Calu3 (cell line): ENCODE results near the gene BPIFB6. TPM values are rescaled to one million over a fixed set of nuclear protein-coding genes. Genes with fewer than 3 reads are reported as not detected.

ENCODE experiments used
- BruUV-seq: library from RNA; stranded (reverse); fragments of 400-500 nt; replicated peaks from 2 replicates; lab custom pipeline; 2021; lab: Mats Ljungman, UMichigan
- CTCF ChIA-PET: fragments of 300-600 bp; sonication (Branson Sonifier 250); formaldehyde crosslinking; loops from one replicate; lab custom pipeline; 2022; ENCODE audit warnings: antibody characterized with exemption; lab: Charles Lee
- DNase-seq: peaks from one replicate; pipeline ENCODE4 v3.0.0; 2022
- H3K27ac Mint-ChIP-seq: one replicate; pipeline ENCODE4 v1.8.0; 2022; ENCODE audit warnings: mixed read lengths; ENCODE audit not compliant: unreplicated experiment
- H3K27me3 Mint-ChIP-seq: one replicate; pipeline ENCODE4 v1.8.0; 2022; ENCODE audit warnings: mixed read lengths; ENCODE audit not compliant: unreplicated experiment
- H3K36me3 Mint-ChIP-seq: one replicate; pipeline ENCODE4 v1.8.0; 2022; ENCODE audit warnings: mild to moderate bottlenecking, moderate library complexity, mixed read lengths; ENCODE audit not compliant: insufficient read depth, unreplicated experiment
- H3K4me1 Mint-ChIP-seq: one replicate; pipeline ENCODE4 v1.8.0; 2022; ENCODE audit warnings: mild to moderate bottlenecking, low read depth, mixed read lengths; ENCODE audit not compliant: unreplicated experiment
- H3K4me3 Mint-ChIP-seq: one replicate; pipeline ENCODE4 v1.8.0; 2022; ENCODE audit warnings: mild to moderate bottlenecking, low read depth, moderate library complexity, mixed read lengths; ENCODE audit not compliant: unreplicated experiment
- H3K9me3 Mint-ChIP-seq: one replicate; pipeline ENCODE4 v1.8.0; 2022; ENCODE audit warnings: low read depth, mixed read lengths; ENCODE audit not compliant: unreplicated experiment
- intact Hi-C: fragments of 100-400 bp; cut with micrococcal nuclease; formaldehyde crosslinking; loops from one replicate; pipeline ENCODE4 v1.10.0; 2022; ENCODE audit not compliant: unreplicated experiment
- total RNA-seq: library from RNA; stranded (reverse); gene quantifications from 2 replicates; pipeline ENCODE4 v1.2.3, GENCODE V29; 2022
- TF ChIP-seq, protein P1 (sequence below): fragments of 200-600 bp; IDR thresholded peaks from one replicate; pipeline ENCODE4 v1.8.0; 2022; ENCODE audit warnings: antibody characterized with exemption; ENCODE audit not compliant: unreplicated experiment

Gene BPIFB6
- total RNA-seq, 1 experiment from 2014 or later, result not detected

DNA sequence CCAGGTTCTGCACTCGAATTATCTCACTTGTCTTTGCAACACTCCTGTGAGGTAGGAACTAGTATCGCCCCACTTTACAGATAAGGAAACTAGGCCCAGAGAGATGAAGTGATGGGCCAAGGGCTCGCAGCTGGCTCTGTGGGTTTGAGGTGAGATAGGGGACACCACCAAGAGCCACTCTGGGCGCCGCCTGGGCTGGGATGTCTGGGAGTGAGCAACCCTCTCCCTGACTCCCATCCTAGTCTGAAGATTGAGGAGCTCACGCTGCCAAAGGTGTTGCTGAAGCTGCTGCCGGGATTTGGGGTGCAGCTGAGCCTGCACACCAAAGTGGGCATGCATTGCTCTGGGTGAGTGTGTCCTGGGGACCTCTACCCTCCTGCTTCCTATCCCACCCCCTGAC is 27.7 kb downstream of the BPIFB6 start:
- CTCF ChIA-PET, result no interaction called here
- intact Hi-C loops, result no loop called here
- Mint-ChIP-seq H3K27ac (no peak overlapping the region), H3K36me3 (peaks cover 4% of the 10 kb centered on the region), H3K27me3 (peaks cover 92% of the 10 kb centered on the region), H3K4me3 (no peak overlapping the region), H3K4me1 (no peaks in the 10 kb centered on the region), H3K9me3 (no peaks in the 10 kb centered on the region)
- no peak for DNase-seq
- no TSS peak for BruUV-seq
- TF ChIP-seq, protein P1, sequence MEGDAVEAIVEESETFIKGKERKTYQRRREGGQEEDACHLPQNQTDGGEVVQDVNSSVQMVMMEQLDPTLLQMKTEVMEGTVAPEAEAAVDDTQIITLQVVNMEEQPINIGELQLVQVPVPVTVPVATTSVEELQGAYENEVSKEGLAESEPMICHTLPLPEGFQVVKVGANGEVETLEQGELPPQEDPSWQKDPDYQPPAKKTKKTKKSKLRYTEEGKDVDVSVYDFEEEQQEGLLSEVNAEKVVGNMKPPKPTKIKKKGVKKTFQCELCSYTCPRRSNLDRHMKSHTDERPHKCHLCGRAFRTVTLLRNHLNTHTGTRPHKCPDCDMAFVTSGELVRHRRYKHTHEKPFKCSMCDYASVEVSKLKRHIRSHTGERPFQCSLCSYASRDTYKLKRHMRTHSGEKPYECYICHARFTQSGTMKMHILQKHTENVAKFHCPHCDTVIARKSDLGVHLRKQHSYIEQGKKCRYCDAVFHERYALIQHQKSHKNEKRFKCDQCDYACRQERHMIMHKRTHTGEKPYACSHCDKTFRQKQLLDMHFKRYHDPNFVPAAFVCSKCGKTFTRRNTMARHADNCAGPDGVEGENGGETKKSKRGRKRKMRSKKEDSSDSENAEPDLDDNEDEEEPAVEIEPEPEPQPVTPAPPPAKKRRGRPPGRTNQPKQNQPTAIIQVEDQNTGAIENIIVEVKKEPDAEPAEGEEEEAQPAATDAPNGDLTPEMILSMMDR, result no peak

- BruUV-seq, result no TSS peak
Observed at GRCh38 chr20:33059741-33060390, 28.4 kb downstream of the BPIFB6 start.

GRCh38 chr20:33061658-33062028 is 30.2 kb downstream of the BPIFB6 start:
- Mint-ChIP-seq H3K4me1 (no peaks in the 10 kb centered on the region), H3K4me3 (no peak overlapping the region), H3K27ac (no peak overlapping the region), H3K27me3 (peaks cover 91% of the 10 kb centered on the region), H3K9me3 (no peaks in the 10 kb centered on the region), H3K36me3 (no peaks in the 10 kb centered on the region)
- no peak for DNase-seq
- CTCF ChIA-PET, result no interaction called here
- no TSS peak for BruUV-seq
- intact Hi-C loops, result no loop called here
- TF ChIP-seq, protein P1, result no peak

More at GRCh38 chr20:33059741-33060390, 28.4 kb downstream of the BPIFB6 start:
- Mint-ChIP-seq H3K27ac (no peak overlapping the region), H3K9me3 (no peaks in the 10 kb centered on the region), H3K36me3 (no peaks in the 10 kb centered on the region), H3K4me3 (no peak overlapping the region), H3K27me3 (peaks cover 91% of the 10 kb centered on the region), H3K4me1 (no peaks in the 10 kb centered on the region)
- no peak for DNase-seq
- intact Hi-C loops, result no loop called here
- CTCF ChIA-PET, result no interaction called here
- TF ChIP-seq, protein P1, result no peak

DNA sequence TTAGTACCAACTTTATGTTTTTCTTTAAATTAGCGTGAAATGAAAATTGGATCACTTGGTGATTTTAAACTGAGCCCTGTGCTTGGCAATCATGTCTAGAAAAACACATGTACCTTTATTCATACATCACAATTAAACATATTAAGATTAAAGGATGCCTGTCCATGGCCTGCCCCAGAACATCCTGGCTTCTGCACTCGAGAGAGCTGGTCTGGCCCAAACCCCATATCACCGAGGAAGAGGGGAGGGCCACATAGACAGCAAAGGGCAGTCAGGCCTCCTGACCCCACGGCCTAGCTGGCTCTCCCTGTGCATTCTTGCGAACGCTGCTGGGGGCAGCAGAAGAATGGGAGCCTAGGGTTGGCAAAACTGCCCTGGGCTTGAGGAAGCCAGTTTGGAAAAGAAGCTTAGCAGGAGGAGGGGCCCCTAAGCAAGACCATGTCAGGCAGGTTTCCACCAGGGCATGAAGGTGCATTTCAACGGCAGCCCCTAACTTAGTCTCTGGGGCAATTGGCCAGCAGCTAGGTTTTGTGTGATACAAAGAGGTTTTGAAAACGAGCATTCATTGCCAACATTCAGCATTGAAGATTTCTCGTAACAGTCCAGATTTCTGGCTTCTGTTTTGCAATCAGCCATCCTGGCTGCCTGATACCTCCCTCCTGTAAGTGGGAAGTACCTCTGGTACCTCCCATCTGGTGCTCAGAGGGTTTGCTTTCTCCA is 30.8 kb downstream of the BPIFB6 start:
- Mint-ChIP-seq H3K4me3 (no peak overlapping the region), H3K27me3 (peaks cover 96% of the 10 kb centered on the region), H3K27ac (no peak overlapping the region), H3K4me1 (no peaks in the 10 kb centered on the region), H3K36me3 (no peaks in the 10 kb centered on the region), H3K9me3 (no peaks in the 10 kb centered on the region)
- intact Hi-C loops, result no loop called here
- TF ChIP-seq, protein P1, result no peak
- CTCF ChIA-PET, result interaction anchor here (1.2 kb wide), 1 partner anchor 12 kb away, joined by 3 read pairs; no protein-coding TSS in a partner anchor
- no peak for DNase-seq
- BruUV-seq, result no TSS peak
